GM19035 (cell line): ENCODE results near the gene SCN2B.

Source experiments
- ATAC-seq: cut with Tn5 transposase; IDR thresholded peaks from one replicate; pipeline ENCODE4 v1.9.1; 2021; ENCODE audit not compliant: unreplicated experiment

The SCN2B gene

DNA sequence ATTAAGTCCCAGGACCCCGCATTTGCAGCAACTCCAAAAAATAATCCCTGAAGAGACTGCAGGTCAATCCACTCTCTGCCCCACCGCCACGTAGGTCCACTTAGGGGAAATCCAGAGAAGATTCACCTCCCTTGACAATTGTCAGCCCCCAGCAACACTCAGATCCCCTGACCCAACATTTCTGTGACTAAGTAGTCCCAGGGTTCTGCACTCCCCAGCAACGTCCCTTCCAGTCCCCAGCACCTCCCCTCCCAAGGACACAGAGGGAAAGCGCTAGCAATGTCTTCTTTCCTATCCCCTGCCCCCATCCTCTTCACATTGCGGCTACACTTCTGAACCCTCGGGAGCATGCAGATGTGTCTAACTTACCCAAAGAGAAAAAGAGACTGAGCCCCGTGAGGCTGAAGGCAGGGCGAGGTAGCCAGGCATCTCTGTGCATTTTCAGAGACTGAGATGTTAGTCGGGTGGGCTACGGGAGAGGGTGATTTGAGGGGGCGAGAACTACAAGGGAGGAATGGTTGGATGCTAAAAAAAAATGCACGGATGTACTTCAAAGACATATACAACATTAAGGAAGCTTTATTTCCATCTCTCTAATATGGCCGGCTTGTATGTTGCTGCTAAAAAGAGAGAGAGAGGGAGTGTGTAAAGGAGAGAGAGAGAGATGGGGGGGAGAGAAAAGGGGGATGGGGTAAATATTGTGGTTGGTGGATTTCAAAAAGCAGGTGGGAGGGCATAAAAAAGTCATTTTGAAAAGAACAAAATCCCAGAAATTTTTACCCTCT, at the start of gene SCN2B:
Gene SCN2B, minus strand, starts transcription at position 647 of the 785 bp plus-strand sequence. Its CDS starts 208 bp downstream, at position 439.
- ATAC-seq = no peak

DNA sequence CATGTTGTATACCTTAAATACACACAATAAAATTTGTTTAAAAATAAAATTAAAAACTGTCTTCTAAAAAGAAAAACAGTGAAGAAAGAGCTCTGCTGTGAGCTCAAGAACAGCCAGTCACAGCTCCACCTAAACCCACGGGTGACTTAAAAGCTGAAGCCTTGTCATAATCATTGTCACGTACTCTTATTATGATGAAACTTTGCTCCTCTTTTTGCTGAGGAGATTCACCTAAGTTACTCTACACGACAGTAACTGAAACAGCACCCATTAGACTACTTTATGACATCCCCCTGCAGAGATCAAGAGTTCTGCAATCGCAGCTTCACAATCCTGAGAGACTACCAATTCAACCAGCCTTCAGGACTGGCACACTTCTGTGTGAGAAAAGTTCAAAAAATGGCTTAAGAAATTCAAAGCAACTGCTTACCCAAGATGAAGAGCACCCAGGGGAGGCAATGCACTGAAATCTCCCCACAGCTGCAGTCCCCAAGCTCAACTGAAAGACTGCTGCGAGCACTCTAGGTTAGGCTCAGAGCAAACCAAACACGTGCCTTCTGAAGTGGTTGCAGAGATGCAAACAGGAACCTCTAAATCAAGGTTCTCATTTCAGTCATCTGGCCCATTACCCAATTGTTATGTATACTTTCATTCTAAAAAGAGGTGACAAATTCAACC, 48.2 kb upstream of the SCN2B start, which contains the start of gene JAML:
Gene JAML, minus strand, starts transcription at position 501 of the 678 bp plus-strand sequence. CDS start 10,145 bp downstream, outside the sequence.
- ATAC-seq = no peak

GRCh38 chr11:118223992-118224391, 47.6 kb upstream of the SCN2B start:
- ATAC-seq = no peak

DNA sequence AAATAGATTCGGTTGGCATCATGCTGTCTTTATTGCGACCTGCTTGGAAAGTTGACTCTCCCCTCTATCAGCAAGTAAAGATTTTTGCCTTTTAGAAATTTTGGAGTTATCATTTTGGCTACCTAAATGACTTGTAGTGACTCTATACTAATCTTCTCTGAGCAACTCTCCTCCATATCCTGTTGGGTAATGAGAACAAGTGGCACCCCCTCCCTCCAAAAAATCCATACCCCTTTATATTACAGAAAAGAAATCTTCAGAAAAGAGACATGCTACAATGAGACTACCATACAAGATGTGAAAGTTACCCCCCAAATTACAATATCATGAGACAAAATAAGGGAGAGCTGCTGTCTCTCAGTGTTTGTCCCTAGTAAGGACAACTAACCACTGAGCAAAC, 47.1 kb upstream of the SCN2B start:
- ATAC-seq = no peak

- ATAC-seq = no peak
These were observed 46.0 kb upstream of the SCN2B start for GRCh38 chr11:118222437-118222836.

- no peak for ATAC-seq
These were observed 45.0 kb upstream of the SCN2B start for GRCh38 chr11:118221419-118221818.

DNA sequence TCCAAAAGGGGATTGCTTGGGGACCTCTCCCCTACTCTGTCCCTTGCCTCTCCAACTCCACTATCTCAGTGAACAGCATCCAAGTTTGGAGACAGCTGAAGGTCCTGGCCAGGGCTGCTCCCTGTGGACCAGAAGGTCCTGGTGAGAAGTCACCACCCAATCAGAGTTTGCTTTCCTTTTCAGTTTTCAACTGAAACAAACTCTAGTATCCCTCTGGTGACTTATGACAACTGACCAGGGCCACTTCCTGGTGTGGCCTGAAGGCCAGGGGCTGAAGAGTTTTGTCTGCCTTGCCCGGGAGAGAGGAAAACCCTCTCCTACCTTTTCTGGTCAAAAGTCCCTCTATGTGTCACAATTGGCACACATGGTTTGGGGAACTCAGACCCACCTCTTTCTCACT, 43.3 kb upstream of the SCN2B start:
- ATAC-seq = no peak

GRCh38 chr11:118219244-118219643, 42.8 kb upstream of the SCN2B start:
- ATAC-seq = no peak

DNA sequence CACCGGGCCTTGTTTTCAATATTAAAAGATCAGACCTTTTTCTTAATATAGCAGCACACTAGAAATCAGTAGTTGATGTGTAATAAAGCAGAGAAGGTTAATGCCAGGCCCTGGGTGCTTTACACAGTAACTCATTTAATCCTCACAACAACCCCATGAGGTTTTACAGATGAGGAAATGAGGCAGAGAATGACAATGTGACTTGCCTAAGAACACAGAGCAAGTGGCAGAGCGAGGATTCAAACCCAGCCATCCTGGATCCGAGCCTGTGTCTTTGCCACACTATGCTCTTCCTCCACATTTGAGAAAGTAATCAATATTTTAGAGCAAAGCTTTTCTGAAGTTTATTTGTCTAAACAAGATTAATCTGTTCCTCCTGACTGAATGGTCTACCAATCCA, 41.1 kb upstream of the SCN2B start:
- no peak for ATAC-seq

GRCh38 chr11:118216621-118217481, 40.4 kb upstream of the SCN2B start:
- ATAC-seq = peak; percentile 44

DNA sequence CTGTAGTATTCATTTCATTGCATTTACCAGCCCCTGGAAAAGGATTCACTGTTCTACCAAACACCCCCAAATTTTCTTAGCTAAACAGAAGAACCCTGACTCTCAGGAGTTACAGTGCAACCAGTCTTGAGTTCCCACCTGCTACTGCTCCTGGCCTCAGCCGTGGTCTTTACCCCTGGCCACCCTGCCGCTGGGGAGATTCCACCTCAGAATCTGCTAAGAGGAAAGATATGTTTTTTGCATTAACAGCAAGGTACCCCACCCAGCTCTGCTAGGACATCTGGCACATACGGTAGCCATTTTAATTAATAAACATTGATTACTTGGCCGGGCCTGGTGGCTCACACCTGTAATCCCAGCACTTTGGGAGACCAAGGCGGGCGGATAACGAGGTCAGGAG, 39.3 kb upstream of the SCN2B start:
- no peak for ATAC-seq

GRCh38 chr11:118215262-118215661, 38.8 kb upstream of the SCN2B start:
- no peak for ATAC-seq

- peak; percentile 42 for ATAC-seq
These were observed 37.9 kb upstream of the SCN2B start for GRCh38 chr11:118214210-118214914.

DNA sequence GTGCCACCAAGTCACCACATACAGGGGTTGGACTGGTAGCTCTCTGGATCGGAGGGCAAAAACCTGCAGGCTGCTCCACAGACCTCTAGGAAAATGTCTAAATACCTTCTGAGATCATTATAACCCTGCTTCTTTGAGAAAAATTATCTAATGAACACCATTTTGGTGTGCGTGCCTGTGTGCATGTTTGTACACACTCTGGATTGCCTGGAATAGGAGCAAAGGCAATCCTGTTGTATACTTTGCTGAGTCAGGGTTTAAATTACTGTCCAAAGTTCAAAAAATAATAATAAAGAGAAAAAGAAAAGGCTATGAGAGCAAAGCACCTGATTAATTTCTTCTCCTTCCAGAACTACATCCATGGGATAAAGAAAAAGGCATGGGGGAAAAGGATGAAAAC, 37.3 kb upstream of the SCN2B start:
- ATAC-seq = no peak

DNA sequence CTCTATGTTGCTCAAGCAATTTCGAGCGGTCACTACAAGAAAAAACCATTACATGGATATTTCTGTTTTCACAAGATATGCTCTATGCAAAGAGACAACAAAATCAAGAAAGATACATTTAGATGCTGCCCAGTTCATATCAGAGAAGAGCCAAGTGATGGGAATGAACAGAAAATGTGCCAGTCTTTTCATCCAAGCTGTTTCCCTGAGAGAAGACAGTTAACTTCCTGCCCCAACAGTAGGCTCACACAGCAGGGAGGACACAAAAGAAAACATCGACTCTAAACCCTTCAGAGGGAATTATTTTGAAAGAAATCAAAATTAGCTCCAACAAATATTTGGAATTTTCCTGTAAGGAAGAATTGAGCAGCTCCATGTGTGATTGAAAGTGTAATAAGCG, 36.8 kb upstream of the SCN2B start:
- no peak for ATAC-seq

DNA sequence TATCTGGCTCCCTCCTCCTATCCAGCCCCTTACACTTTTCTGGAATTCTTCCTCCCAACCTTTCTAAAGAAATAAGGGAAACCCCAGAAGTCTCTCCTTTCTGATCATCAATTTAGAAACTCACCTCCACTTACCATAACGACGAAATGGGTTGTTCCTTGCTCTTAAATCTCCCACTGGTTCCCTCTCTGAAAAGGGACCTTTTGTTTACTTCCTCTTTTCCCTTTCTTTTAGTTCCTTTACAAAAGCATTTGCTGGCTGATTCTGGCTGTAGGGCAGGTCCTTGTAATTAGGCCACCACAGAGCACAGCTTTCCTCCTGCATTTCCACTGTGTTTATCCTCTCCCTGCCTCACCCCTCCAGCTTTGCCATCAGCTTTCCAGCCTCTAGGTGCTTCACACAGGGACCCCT, 36.3 kb upstream of the SCN2B start:
- ATAC-seq = no peak

GRCh38 chr11:118212131-118212725, 35.8 kb upstream of the SCN2B start:
- ATAC-seq = no peak

- ATAC-seq = no peak
These were observed 34.6 kb upstream of the SCN2B start for GRCh38 chr11:118211006-118211405.

- ATAC-seq = no peak
These were observed 33.9 kb upstream of the SCN2B start for GRCh38 chr11:118210323-118210722.

- no peak for ATAC-seq
These were observed 32.6 kb upstream of the SCN2B start for GRCh38 chr11:118209033-118209432.
